Prostate gland (tissue), 2 donors: ENCODE measurements around the gene WNT2. TPM values are rescaled to one million over a fixed set of nuclear protein-coding genes. Genes with fewer than 3 reads are reported as not detected.

Experiments used
- DNase-seq: peaks from one replicate; pipeline ENCODE4 v3.0.0-alpha.2; 2019; ENCODE audit warnings: low spot score
- H3K27ac ChIP-seq, 2 donors: fragments of 200-600 bp; sonication (generic); 2 replicates each; pipeline ENCODE4 v1.5.1; 2017 to 2019
- H3K27me3 ChIP-seq: fragments of 200-600 bp; sonication (generic); replicated peaks from 2 replicates; pipeline ENCODE4 v1.5.1; 2019; ENCODE audit not compliant: insufficient read depth
- H3K36me3 ChIP-seq, 2 donors: fragments of 200-600 bp; sonication (generic); 1 replicate in 1 of 2; 2 replicates in 1 of 2; pipeline versions ENCODE4 v1.5.1 to v1.8.1; 2017 to 2019
- H3K4me1 ChIP-seq: fragments of 200-600 bp; sonication (generic); replicated peaks from 2 replicates; pipeline ENCODE4 v1.5.1; 2019
- H3K4me3 ChIP-seq, 2 donors: fragments of 200-600 bp; sonication (generic); 2 replicates each; pipeline ENCODE4 v1.5.1; 2017 to 2019
- H3K9me3 ChIP-seq: fragments of 200-600 bp; sonication (generic); 2 replicates; pipeline ENCODE4 v1.5.1; 2017
- CTCF ChIP-seq, 4 experiments: fragments of 200-600 bp in 2 of 4; fragments of 450-650 bp in 2 of 4; sonication (generic) in 2 of 4; IDR thresholded peaks; 1 replicate in 3 of 4; 2 replicates in 1 of 4; pipeline ENCODE4 v1.5.1; 2016 to 2019; ENCODE audit warnings: antibody characterized with exemption in 4 of 4, mild to moderate bottlenecking in 2 of 4, moderate library complexity in 2 of 4
- POLR2A ChIP-seq: fragments of 450-650 bp; IDR thresholded peaks from one replicate; pipeline ENCODE4 v1.6.1; 2016; ENCODE audit warnings: antibody characterized with exemption, mild to moderate bottlenecking
- POLR2AphosphoS5 ChIP-seq: sonication (generic); formaldehyde crosslinking; IDR thresholded peaks from one replicate; pipeline ENCODE4 v1.6.1; 2017; ENCODE audit warnings: antibody characterized with exemption
- WGBS: methylation state at CpG from one replicate; pipeline ENCODE4 v1.1.5; 2018; 5-methylcytosine and 5-hydroxymethylcytosine counted together
- intact Hi-C: fragments of 100-400 bp; cut with DNase I; formaldehyde crosslinking; loops from one replicate; pipeline ENCODE4 v1.14.2; 2022
- total RNA-seq, 2 donors: library from RNA; depleted of rRNA; stranded (reverse); fragments of >200 nt; gene quantifications; one replicate each; pipeline ENCODE4 v1.1.0, GENCODE V29; 2016

The WNT2 gene
- total RNA-seq, 2 donors from 2014 or later: 1.1 to 2.3 TPM

DNA sequence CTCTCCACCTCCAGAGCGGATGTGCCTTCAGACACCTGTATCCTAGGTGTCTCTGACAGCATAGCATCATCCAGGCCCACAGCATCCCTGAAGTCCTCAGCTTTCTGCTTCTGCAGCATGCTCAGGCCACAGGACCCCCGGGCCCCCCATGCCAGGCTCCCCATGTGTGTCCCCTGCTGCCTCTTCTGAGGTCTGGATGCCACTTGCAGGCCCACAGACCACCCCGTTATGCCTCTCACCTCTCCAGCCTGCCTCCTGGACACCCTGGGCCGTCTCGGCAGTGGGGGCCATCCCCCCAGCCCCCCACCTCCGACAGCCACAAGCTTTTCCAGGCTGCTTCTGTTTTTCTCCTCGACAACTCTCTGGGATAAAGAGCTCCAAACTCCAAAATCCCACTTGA is 84.4 kb downstream of the WNT2 start:
- TF ChIP-seq POLR2A: no peak
- no peak for TF ChIP-seq POLR2AphosphoS5
- TF ChIP-seq CTCF (IDR thresholded peaks at IDR 0.05): no peak
- H3K36me3 ChIP-seq: no peaks in the 10 kb centered on the region
- H3K9me3 ChIP-seq: no peaks in the 10 kb centered on the region
- no peak overlapping the region for H3K4me3 ChIP-seq
- intact Hi-C loops: no loop called here
- no peak overlapping the region for H3K27ac ChIP-seq
- H3K4me1 ChIP-seq: no peaks in the 10 kb centered on the region
- H3K27me3 ChIP-seq: no peaks in the 10 kb centered on the region
- 89% methylated on average over 7 of the region's 7 CpGs for WGBS
- DNase-seq: no peak

DNA sequence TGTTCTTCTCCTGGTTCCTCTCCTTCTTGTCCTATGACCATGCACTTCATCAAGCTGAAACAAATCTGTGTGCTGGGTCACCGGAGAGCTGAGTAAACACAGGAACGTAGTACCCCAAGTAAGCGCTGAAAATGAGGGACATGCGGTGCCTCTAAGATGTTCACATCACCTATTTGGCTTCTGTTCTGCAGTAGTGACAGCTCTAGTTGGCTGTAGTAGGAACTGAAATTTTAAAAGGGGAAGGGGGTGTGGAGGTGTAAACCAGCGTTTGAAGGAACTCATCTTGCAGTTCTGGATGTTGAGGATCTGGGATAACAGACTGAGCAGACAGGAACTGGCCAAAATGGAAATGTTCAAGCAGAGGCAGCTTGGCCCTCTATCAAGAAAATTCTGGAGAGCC is 85.2 kb downstream of the WNT2 start:
- no peaks in the 10 kb centered on the region for H3K9me3 ChIP-seq
- TF ChIP-seq POLR2AphosphoS5 (no peak), CTCF (IDR thresholded peaks at IDR 0.05) (no peak)
- no peaks in the 10 kb centered on the region for H3K27me3 ChIP-seq
- intact Hi-C loops: no loop called here
- no peaks in the 10 kb centered on the region for H3K4me1 ChIP-seq
- no peaks in the 10 kb centered on the region for H3K36me3 ChIP-seq
- DNase-seq: no peak
- H3K4me3 ChIP-seq: no peak overlapping the region
- no peak overlapping the region for H3K27ac ChIP-seq
- WGBS: 44% methylated on average over 5 of the region's 5 CpGs

DNA sequence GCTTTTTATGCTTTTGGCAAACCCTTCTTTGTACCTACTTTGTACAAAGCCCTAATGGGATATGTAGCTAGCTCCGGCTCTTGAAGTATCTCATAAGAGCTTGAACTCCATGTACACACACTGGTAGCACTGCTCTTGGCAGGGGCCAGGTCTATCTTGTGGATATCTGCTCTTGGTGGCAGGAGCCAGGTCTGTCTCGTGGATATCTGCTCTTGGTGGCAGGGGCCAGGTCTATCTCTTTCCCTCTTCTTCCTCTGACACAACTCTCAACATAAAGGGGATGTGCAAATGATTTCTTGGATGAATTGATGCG is 91.9 kb downstream of the WNT2 start:
- Histone ChIP-seq H3K27me3 (no peaks in the 10 kb centered on the region), H3K9me3 (no peaks in the 10 kb centered on the region), H3K27ac (no peak overlapping the region), H3K4me1 (no peaks in the 10 kb centered on the region), H3K36me3 (no peaks in the 10 kb centered on the region), H3K4me3 (no peak overlapping the region)
- no peak for DNase-seq
- intact Hi-C loops: no loop called here
- 82% methylated on average over 3 of the region's 3 CpGs for WGBS
- TF ChIP-seq CTCF (IDR thresholded peaks at IDR 0.05) (no peak), POLR2AphosphoS5 (no peak), POLR2A (no peak)

GRCh38 chr7:117230276-117231046 is 92.4 kb downstream of the WNT2 start:
- TF ChIP-seq CTCF (IDR thresholded peaks at IDR 0.05) (no peak), POLR2A (no peak), POLR2AphosphoS5 (no peak)
- intact Hi-C loops: no loop called here
- 70% methylated on average over 4 of the region's 4 CpGs for WGBS

DNA sequence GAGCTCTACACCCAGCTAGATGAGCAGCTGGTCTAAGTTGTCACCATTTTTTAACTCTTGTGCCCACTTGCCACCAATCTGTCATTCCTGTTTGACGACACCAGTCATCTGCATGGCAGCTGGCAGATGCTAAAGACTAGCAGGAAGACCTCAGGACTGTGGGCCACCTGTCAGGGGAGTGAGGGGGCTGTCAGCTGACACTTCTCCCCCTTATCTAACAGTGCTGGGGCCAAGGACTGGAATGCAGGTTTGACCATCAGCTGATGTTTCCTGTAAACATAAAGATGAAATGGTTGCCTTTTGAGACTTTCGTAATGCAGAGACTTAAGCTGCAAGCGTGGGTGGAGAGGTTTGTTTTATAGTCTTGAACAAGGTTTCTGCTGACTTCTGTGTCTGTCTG is 93.5 kb downstream of the WNT2 start:
- no peaks in the 10 kb centered on the region for H3K4me1 ChIP-seq
- 92% methylated on average over 3 of the region's 3 CpGs for WGBS
- TF ChIP-seq POLR2A (no peak), POLR2AphosphoS5 (no peak), CTCF (IDR thresholded peaks at IDR 0.05) (no peak)
- no peaks in the 10 kb centered on the region for H3K36me3 ChIP-seq
- no peak for DNase-seq
- H3K27ac ChIP-seq: no peak overlapping the region
- intact Hi-C loops: no loop called here
- no peaks in the 10 kb centered on the region for H3K27me3 ChIP-seq
- no peak overlapping the region for H3K4me3 ChIP-seq
- no peaks in the 10 kb centered on the region for H3K9me3 ChIP-seq

More at GRCh38 chr7:117230276-117231046, 92.4 kb downstream of the WNT2 start:
- Histone ChIP-seq H3K4me1 (no peaks in the 10 kb centered on the region), H3K36me3 (no peaks in the 10 kb centered on the region), H3K9me3 (no peaks in the 10 kb centered on the region), H3K27ac (no peak overlapping the region), H3K27me3 (no peaks in the 10 kb centered on the region), H3K4me3 (no peak overlapping the region)
- no peak for DNase-seq
